ENCODE measurements around the gene ELOB.

The ELOB gene

GRCh38 chr16:2809149-2809760, 32.2 kb upstream of the ELOB start:
- no peak for DNase-seq

- no peak for DNase-seq
Observed at GRCh38 chr16:2808181-2808580, 31.1 kb upstream of the ELOB start.

- no peak for DNase-seq
Observed at GRCh38 chr16:2806286-2806685, 29.2 kb upstream of the ELOB start.

- no peak for DNase-seq
Observed at GRCh38 chr16:2804728-2805127, 27.6 kb upstream of the ELOB start.

GRCh38 chr16:2803545-2804195, 26.6 kb upstream of the ELOB start:
- DNase-seq, result no peak

GRCh38 chr16:2799859-2800226, 22.8 kb upstream of the ELOB start:
- DNase-seq, result no peak

- DNase-seq, result no peak
Observed at GRCh38 chr16:2799205-2799858, 22.3 kb upstream of the ELOB start.

- DNase-seq, result no peak
Observed at GRCh38 chr16:2798723-2799204, 21.7 kb upstream of the ELOB start.

GRCh38 chr16:2795395-2796143, 18.5 kb upstream of the ELOB start:
- DNase-seq, result no peak

- no peak for DNase-seq
Observed at GRCh38 chr16:2792940-2793339, 15.9 kb upstream of the ELOB start.

- no peak for DNase-seq
Observed at GRCh38 chr16:2791174-2791573, 14.1 kb upstream of the ELOB start.

- DNase-seq, result no peak
Observed at GRCh38 chr16:2790631-2791030, 13.6 kb upstream of the ELOB start.

- DNase-seq, result no peak
Observed at GRCh38 chr16:2787961-2788360, 10.9 kb upstream of the ELOB start.

GRCh38 chr16:2787406-2787805, 10.3 kb upstream of the ELOB start, which contains the start of gene PRSS33:
Gene PRSS33 (minus strand): TSS chr16:2787560. CDS start chr16:2786547, 1,013 bp downstream.
- DNase-seq, result no peak

- no peak for DNase-seq
Observed at GRCh38 chr16:2786826-2787151, 9.7 kb upstream of the ELOB start.

GRCh38 chr16:2786061-2786825, 9.2 kb upstream of the ELOB start:
- no peak for DNase-seq

GRCh38 chr16:2785101-2785991, 8.3 kb upstream of the ELOB start:
- no peak for DNase-seq

- no peak for DNase-seq
Observed at GRCh38 chr16:2784358-2785100, 7.4 kb upstream of the ELOB start.

GRCh38 chr16:2783581-2784357, 6.7 kb upstream of the ELOB start:
- DNase-seq, result no peak
